Erythroblast (primary cell): ENCODE measurements around the gene INPP4B.

Experiments
- GATA1 ChIP-seq: IDR thresholded peaks from 2 replicates; pipeline ENCODE4 v1.6.1; 2011; ENCODE audit warnings: low read depth, mild to moderate bottlenecking, control low read depth, low read length, moderate library complexity
- POLR2A ChIP-seq: IDR thresholded peaks from 2 replicates; pipeline ENCODE4 v1.6.1; 2011; ENCODE audit warnings: mild to moderate bottlenecking, low read length

- no peak for TF ChIP-seq POLR2A
- no peak for TF ChIP-seq GATA1
Observed at GRCh38 chr4:142112451-142112850, 733.6 kb downstream of the INPP4B start.
